NCI-H2227 (cell line): ENCODE data around the gene IFIT2.
"Not testable (repeated sequence)": the region's sequence is repeated elsewhere in the genome, so short reads cannot be mapped to it uniquely, and the experiment has no call there.

Experiments used
- DNase-seq: peaks from one replicate; lab custom pipeline; 2025; ENCODE audit not compliant: unreplicated experiment; lab: John Stamatoyannopoulos, UW

The IFIT2 gene

DNA sequence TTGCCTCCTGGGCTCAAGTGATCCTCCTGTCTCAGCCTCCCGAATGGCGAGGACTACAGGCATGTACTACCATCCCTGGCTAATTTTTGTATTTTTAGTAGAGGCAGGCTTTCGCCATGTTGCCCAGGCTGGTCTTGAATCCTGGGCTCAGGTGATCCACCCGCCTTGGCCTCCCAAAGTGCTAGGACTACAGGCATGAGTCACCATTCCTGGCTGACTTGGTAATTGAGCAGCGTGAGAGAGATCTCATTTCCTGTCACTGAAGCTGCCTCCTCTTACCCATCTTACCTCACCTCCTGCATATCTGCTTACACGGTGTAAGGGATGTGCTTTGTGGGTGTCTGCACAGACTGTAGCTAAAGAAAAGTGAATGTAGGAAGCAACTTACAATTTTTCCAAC, 35.6 kb downstream of the IFIT2 start:
- no peak for DNase-seq

GRCh38 chr10:89338713-89339112, 36.9 kb downstream of the IFIT2 start:
- DNase-seq, result no peak

DNA sequence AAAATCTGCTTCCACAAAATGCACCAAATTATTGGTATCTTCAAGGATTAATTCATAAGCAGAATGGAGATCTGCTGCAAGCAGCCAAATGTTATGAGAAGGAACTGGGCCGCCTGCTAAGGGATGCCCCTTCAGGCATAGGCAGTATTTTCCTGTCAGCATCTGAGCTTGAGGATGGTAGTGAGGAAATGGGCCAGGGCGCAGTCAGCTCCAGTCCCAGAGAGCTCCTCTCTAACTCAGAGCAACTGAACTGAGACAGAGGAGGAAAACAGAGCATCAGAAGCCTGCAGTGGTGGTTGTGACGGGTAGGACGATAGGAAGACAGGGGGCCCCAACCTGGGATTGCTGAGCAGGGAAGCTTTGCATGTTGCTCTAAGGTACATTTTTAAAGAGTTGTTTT, 38.0 kb downstream of the IFIT2 start:
- DNase-seq, result no peak

GRCh38 chr10:89341649-89342048, 39.8 kb downstream of the IFIT2 start:
- DNase-seq, result no peak

DNA sequence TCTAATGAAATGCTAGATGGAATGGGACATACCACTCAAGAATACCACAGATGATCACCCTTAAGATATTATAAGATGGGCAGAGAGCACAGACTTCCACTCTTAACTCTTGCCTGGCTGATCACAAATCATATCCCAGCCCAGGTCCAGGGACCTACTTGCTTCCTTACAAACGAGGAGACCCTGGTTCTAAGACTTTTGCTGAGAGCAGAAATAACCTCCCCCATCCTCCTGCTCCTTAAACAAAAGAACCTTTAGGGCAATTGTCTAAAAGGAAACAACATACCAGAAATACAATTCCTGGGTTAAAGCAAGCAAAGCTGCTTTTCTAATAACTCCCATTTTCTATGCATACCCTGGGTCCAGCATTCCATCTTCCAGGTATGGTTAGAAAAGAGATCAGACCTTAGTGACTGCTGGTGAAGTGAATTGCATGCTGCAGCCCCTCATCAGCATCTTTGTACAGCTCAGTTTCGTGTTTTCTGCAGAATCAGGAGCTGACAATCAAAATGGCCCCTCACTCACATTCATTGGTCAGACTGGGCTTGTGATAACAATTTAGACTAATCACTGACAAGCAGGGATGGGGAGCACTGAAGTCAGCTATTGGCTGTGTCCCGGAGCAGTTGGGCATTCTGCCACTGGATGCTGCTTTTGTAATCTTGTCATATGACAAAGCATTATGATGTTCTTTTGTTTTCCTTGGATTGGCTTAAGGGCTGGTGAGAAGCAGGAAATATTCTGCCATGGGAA, 40.5 kb downstream of the IFIT2 start:
- peak; percentile 89 for DNase-seq

GRCh38 chr10:89343089-89343767, 41.4 kb downstream of the IFIT2 start:
- DNase-seq, result no peak

GRCh38 chr10:89344156-89344555, 42.3 kb downstream of the IFIT2 start:
- DNase-seq, result no peak

DNA sequence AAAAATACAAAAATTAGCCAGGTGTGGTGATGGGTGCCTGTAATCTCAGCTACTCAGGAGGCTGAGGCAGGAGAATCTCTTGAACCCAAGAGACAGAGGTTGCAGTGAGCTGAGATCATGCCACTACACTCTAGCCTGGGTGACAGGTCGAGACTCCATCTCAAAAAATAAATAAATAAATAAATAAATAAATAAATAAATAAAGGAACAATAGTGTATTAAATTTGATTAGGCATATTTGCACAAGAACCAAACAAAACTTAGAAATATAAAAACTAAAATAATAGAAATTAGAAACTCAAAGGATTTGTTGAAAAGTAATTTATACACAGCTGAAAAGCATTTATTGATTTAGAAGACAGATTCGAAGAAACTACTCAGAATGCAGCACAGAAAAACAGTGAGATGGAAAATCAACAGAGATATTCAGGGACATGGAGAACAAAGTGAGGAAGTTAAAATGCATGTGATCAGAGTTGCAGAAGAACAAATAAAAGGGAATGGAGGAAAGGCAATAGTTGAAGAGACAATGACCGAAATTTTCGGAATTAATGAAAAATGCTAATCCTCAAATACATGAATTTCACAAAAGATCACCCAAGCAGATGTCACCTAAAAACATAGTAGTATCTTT, 43.6 kb downstream of the IFIT2 start:
- no peak for DNase-seq

DNA sequence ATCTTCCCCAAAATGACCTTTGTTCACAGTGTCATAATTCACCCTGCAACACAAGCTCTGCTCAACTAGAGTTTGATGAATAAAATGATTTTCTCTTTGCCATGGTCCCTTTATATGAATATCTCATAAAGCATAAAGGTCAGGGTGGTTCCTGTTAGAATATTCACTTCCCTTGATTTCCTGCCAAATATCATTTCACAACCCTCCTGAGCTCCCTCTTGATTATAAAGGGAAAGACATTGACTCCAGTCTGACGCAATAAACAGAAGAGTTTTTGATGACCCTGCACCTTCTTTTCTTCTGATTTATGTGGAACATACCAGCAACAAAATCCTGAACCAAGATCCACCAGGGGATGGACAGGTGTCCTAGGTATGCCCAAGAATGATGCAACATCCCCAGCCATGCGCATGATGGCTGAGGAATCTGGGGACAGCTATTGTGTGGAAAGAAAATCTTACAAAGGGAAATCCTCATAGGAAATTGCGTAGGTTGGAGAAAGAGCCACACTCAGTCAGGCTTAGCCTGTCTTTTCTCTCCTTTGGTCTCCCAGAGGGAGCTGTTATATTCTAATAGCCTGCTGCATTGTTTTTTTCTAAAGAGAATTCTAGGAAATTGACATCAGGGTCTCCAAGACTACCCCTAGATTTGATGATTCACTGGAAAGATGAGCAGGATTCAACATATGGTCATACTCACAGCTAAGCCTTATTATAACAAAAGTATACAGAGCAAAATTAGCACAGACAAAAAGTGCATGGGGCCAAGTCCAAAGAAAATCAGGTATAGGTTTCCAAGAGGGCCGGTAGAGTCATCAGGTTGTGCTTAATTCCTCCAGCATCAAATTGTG, 44.8 kb downstream of the IFIT2 start:
- no peak for DNase-seq

GRCh38 chr10:89347701-89348457, 46.0 kb downstream of the IFIT2 start:
- no peak for DNase-seq

GRCh38 chr10:89348481-89348880, 46.6 kb downstream of the IFIT2 start:
- DNase-seq, result no peak

DNA sequence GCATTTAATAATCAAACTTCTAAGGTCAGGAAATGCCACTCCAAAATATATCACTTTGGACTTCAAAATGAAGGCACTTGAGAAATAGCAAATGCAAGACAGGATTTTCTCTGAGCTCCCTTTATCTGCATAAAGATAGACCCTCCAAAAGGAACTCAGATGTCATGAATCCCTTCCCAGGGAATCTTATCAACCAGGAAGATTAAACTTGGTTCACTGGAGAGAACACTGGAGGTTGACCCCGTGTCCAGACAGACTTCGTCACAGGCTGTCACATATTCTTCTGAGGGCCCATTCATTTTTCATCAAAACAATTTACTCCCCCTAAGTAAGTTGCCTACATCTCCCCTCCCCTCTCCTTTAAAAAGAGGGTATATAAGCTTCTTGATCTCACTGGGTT, 47.1 kb downstream of the IFIT2 start:
- DNase-seq, result no peak

DNA sequence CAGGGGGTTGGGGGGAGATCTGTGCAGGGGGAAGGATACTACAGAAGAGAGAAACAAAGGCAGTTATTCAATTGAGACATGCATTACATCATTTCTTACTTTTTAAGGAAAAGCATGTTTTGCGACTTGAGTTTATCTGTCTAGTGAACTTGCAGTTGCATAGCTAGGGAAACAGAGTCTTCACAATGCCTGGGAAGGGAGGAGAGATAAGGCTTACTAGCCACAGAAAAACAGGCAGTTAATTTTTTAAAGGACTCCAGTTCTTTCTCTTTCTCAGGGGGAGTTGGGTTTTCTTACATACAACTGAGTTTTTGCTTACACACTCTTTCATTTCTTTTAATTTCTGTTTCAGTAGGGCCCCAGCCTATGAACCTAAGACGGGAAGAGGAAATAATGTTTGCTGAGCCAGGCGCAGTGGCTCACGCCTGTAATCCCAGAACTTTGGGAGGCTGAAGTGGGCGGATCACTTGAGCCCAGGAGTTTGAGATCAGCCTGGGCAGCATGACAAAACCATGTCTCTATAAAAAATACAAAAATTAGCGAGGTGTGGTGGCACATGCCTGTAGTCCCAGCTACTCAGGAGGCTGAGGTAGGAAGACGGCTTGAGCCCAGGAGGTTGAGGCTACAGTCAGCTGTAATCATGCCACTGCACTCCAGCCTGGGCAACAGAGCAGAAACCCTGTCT, 48.9 kb downstream of the IFIT2 start:
- DNase-seq, result not testable (repeated sequence)

GRCh38 chr10:89351412-89351779, 49.5 kb downstream of the IFIT2 start:
- no peak for DNase-seq

DNA sequence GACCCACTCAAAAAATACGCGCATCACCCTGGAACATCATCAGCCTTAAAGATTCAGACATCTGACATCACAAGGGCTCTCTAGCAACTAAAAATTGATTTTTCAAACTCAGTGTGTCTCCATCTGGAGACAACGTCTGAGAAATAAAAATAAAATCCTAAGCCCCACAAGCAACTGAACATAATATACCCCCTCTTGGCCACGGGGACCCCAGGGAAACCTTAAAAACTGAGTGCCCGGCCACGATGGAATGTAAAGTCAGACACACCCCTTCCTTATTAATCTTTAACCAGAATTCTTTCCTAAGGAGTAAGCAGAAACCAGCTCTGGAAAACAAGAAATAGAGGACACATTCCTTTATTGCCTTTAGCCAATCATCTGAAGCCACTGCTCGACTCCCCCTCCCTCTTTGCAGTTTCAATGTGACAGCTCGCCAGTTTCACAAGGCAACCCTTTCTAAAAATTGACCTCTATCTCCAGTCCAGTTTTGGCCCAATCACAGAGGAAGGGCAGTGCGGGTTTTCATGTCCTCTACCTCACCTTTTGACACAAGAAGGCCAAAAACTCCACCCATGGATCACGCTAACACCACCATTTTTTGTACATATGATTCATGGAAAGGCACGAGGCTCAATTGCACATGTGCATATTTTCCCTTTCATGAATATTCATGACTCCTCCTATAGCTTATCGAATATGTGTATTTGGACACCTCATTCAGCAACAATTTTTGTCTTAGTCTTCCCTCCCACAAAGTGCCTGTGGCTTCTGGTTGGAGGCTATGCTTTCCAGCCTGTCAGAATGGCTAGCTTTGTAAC, 50.1 kb downstream of the IFIT2 start:
- no peak for DNase-seq

GRCh38 chr10:89352802-89353201, 51.0 kb downstream of the IFIT2 start:
- DNase-seq, result no peak

DNA sequence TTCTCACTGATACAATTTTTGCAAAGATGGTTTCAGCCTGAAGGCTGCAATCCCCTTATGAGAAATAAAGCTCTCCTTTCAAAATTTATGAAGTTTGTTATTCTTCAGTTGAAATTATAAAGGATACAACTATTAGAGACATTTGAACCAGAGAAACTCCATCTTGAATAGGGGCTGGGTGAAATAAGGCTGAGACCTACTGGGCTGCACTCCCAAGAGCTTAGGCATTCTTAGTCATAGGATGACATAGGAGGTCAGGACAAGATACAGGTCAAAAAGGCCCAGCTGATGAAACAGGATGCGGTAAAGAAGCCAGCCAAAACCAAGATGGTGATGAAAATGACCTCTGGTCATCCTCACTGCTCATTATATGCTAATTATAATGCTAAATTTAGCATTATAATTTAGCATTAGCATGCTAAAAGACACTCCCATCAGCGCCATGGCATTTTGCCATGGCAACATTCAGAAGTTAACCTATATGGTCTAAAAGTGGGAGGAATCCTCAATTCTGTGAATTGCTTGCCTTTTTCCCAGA, 53.6 kb downstream of the IFIT2 start:
- no peak for DNase-seq

DNA sequence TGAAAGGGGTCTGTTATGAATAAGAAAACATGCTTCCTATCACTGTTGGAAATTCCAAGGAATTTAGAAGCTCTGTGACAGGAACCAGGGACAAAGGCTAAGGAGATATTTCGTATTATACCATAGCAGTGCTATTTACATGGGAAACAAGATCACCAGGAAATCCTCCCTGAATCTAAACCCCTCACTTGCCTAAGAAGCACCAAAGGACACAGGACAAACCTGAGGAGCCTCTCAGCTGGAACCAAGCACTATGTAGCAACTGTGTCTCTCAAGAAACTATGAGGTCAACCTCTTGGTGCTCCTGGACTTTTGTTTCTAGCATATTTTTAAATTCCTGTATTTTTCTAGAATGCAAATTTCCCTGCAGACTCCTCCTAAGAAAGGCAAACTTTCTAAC, 55.2 kb downstream of the IFIT2 start:
- no peak for DNase-seq

- DNase-seq, result no peak
Observed at GRCh38 chr10:89357975-89358374, 56.1 kb downstream of the IFIT2 start.
